H9 (cell line): ENCODE data around the gene DAB2IP. TPM values are rescaled to one million over a fixed set of nuclear protein-coding genes. Genes with fewer than 3 reads are reported as not detected.

Experiments used
- DNase-seq: peaks from one replicate; pipeline ENCODE4 v3.0.0-alpha.2; 2017
- H2AFZ ChIP-seq: one replicate; pipeline ENCODE4 v1.6.1; 2013; ENCODE audit warnings: mild to moderate bottlenecking, low read length, control low read depth, moderate library complexity
- H2AK5ac ChIP-seq: 2 replicates; pipeline ENCODE4 v1.6.1; 2013; ENCODE audit warnings: low read length, control low read depth, mixed read lengths; ENCODE audit not compliant: insufficient read length
- H2BK120ac ChIP-seq: one replicate; pipeline ENCODE4 v1.6.1; 2013; ENCODE audit warnings: low read depth, mild to moderate bottlenecking, low read length, control low read depth, inconsistent platforms; ENCODE audit not compliant: poor library complexity, severe bottlenecking
- H2BK12ac ChIP-seq: 2 replicates; pipeline ENCODE4 v1.6.1; 2013; ENCODE audit warnings: low read length, control low read depth, mixed read lengths, low read depth; ENCODE audit not compliant: insufficient read length
- H2BK15ac ChIP-seq: 2 replicates; pipeline ENCODE4 v1.6.1; 2013; ENCODE audit warnings: low read depth, low read length, control low read depth
- H2BK20ac ChIP-seq: one replicate; pipeline ENCODE4 v1.6.1; 2013; ENCODE audit warnings: low read depth, mild to moderate bottlenecking, low read length, control low read depth, inconsistent platforms; ENCODE audit not compliant: poor library complexity, severe bottlenecking
- H2BK5ac ChIP-seq: 2 replicates; pipeline ENCODE4 v1.6.1; 2013; ENCODE audit warnings: low read length, control low read depth, mixed read lengths; ENCODE audit not compliant: insufficient read length
- H3K14ac ChIP-seq: 2 replicates; pipeline ENCODE4 v1.6.1; 2013; ENCODE audit warnings: low read length, control low read depth; ENCODE audit not compliant: insufficient read depth
- H3K18ac ChIP-seq: 2 replicates; pipeline ENCODE4 v1.6.1; 2013; ENCODE audit warnings: low read depth, mild to moderate bottlenecking, mixed read lengths, low read length, control low read depth; ENCODE audit not compliant: insufficient read length
- H3K23ac ChIP-seq: 2 replicates; pipeline ENCODE4 v1.6.1; 2013; ENCODE audit warnings: low read length, control low read depth, mixed read lengths, low read depth; ENCODE audit not compliant: insufficient read length
- H3K23me2 ChIP-seq: 2 replicates; pipeline ENCODE4 v1.6.1; 2013; ENCODE audit warnings: low read depth, mild to moderate bottlenecking, mixed read lengths, low read length, control low read depth; ENCODE audit not compliant: insufficient read length, poor library complexity, severe bottlenecking
- H3K27ac ChIP-seq: 2 replicates; pipeline ENCODE4 v1.5.1; 2013; ENCODE audit warnings: low read length, control low read depth, mixed read lengths, low read depth; ENCODE audit not compliant: insufficient read length
- H3K27me3 ChIP-seq: 2 replicates; pipeline ENCODE4 v1.6.1; 2013; ENCODE audit warnings: low read length, control low read depth, inconsistent platforms; ENCODE audit not compliant: insufficient read depth
- H3K4ac ChIP-seq: 2 replicates; pipeline ENCODE4 v1.6.1; 2013; ENCODE audit warnings: low read depth, mild to moderate bottlenecking, control low read depth, inconsistent platforms, low read length, moderate library complexity
- H3K4me1 ChIP-seq: 2 replicates; pipeline ENCODE4 v1.6.1; 2013; ENCODE audit warnings: low read length, control low read depth, inconsistent platforms; ENCODE audit not compliant: insufficient read depth
- H3K4me2 ChIP-seq: 2 replicates; pipeline ENCODE4 v1.6.1; 2013; ENCODE audit warnings: low read length, control low read depth, mixed read lengths; ENCODE audit not compliant: insufficient read length, insufficient read depth
- H3K56ac ChIP-seq: 2 replicates; pipeline ENCODE4 v1.6.1; 2013; ENCODE audit warnings: low read depth, mild to moderate bottlenecking, mixed read lengths, low read length, control low read depth; ENCODE audit not compliant: insufficient read length
- H3K79me1 ChIP-seq: 2 replicates; pipeline ENCODE4 v1.6.1; 2013; ENCODE audit warnings: low read depth, mild to moderate bottlenecking, moderate library complexity, low read length, control low read depth, inconsistent platforms; ENCODE audit not compliant: insufficient read depth, poor library complexity, severe bottlenecking
- H3K79me2 ChIP-seq: 2 replicates; pipeline ENCODE4 v1.6.1; 2013; ENCODE audit warnings: low read length, control low read depth, inconsistent platforms; ENCODE audit not compliant: insufficient read depth
- H3K9ac ChIP-seq: 2 replicates; pipeline ENCODE4 v1.6.1; 2013; ENCODE audit warnings: low read length, control low read depth, mixed read lengths; ENCODE audit not compliant: insufficient read length; ENCODE audit errors: extremely low read depth
- H3K9me3 ChIP-seq: one replicate; pipeline ENCODE4 v1.6.1; 2013; ENCODE audit warnings: low read depth, low read length, inconsistent platforms; ENCODE audit not compliant: control insufficient read depth
- H3T11ph ChIP-seq: one replicate; pipeline ENCODE4 v1.6.1; 2013; ENCODE audit warnings: mild to moderate bottlenecking, low read length, control low read depth, inconsistent platforms
- H4K20me1 ChIP-seq: one replicate; pipeline ENCODE4 v1.6.1; 2013; ENCODE audit not compliant: control insufficient read depth, insufficient read length, insufficient read depth
- H4K5ac ChIP-seq: 2 replicates; pipeline ENCODE4 v1.6.1; 2013; ENCODE audit warnings: low read depth, mild to moderate bottlenecking, mixed read lengths, low read length, control low read depth; ENCODE audit not compliant: insufficient read length
- H4K8ac ChIP-seq: replicated peaks from 2 replicates; pipeline ENCODE4 v1.6.1; 2013; ENCODE audit warnings: low read length, control low read depth, mixed read lengths, low read depth; ENCODE audit not compliant: insufficient read length
- H4K91ac ChIP-seq: 2 replicates; pipeline ENCODE4 v1.6.1; 2013; ENCODE audit warnings: low read depth, mild to moderate bottlenecking, moderate library complexity, mixed read lengths, low read length, control low read depth; ENCODE audit not compliant: insufficient read length
- H3K27ac Mint-ChIP-seq, 3 experiments: 2 replicates in 2 of 3; 3 replicates in 1 of 3; pipeline ENCODE4 v1.8.0; 2020 to 2021; ENCODE audit warnings: mixed read lengths in 3 of 3, mild to moderate bottlenecking in 1 of 3, moderate library complexity in 1 of 3
- H3K27me3 Mint-ChIP-seq: 2 replicates; pipeline ENCODE4 v1.8.0; 2021; ENCODE audit warnings: low read depth, mild to moderate bottlenecking, moderate library complexity, mixed read lengths
- H3K36me3 Mint-ChIP-seq, 3 experiments: 2 replicates in 2 of 3; 3 replicates in 1 of 3; pipeline ENCODE4 v1.8.0; 2020 to 2021; ENCODE audit warnings: low read depth in 3 of 3, mixed read lengths in 3 of 3; ENCODE audit not compliant: insufficient read depth in 1 of 3
- H3K4me1 Mint-ChIP-seq, 2 experiments: 2 replicates each; pipeline ENCODE4 v1.8.0; 2020; ENCODE audit warnings: mixed read lengths in 2 of 2
- H3K4me3 Mint-ChIP-seq, 2 experiments: 2 replicates in 1 of 2; 3 replicates in 1 of 2; pipeline ENCODE4 v1.8.0; 2020 to 2021; ENCODE audit warnings: mild to moderate bottlenecking in 2 of 2, mixed read lengths in 2 of 2, moderate library complexity in 1 of 2
- H3K9me3 Mint-ChIP-seq, 2 experiments: 2 replicates in 1 of 2; 3 replicates in 1 of 2; pipeline ENCODE4 v1.8.0; 2020; ENCODE audit warnings: mild to moderate bottlenecking in 2 of 2, mixed read lengths in 2 of 2, moderate library complexity in 1 of 2
- CTCF ChIP-seq: fragments of 200-600 bp; sonication (generic); conservative IDR thresholded peaks from 3 replicates; pipeline ENCODE4 v1.8.0; 2021; ENCODE audit warnings: antibody characterized with exemption, mild to moderate bottlenecking
- WGBS: extraction: QIAGEN DNeasy Blood & Tissue Kit; methylation state at CpG from one replicate; pipeline ENCODE4 v1.1.7; 2013; ENCODE audit warnings: missing lambda C conversion rate, low lambda C conversion rate, mixed read lengths; ENCODE audit not compliant: insufficient read length; ENCODE audit errors: extremely low coverage; 5-methylcytosine and 5-hydroxymethylcytosine counted together
- total RNA-seq: library from RNA; stranded (reverse); gene quantifications from 2 replicates; pipeline ENCODE4 v1.2.1, GENCODE V29; 2021

The DAB2IP gene
- total RNA-seq, 1 experiment from 2014 or later, result 22.6 TPM

- Histone ChIP-seq H3K23me2 (no peaks in the 10 kb centered on the region), H2BK120ac (no peak overlapping the region), H3K4ac (no peak overlapping the region), H3K4me1 (peaks cover 2% of the 10 kb centered on the region; the same call in 1 of the 2 replicates), H3K56ac (no peak overlapping the region), H4K20me1 (no peaks in the 10 kb centered on the region), H3K18ac (no peak overlapping the region), H3K27me3 (no peaks in the 10 kb centered on the region), H3K79me1 (no peaks in the 10 kb centered on the region), H3K23ac (no peak overlapping the region), H4K8ac (no peak overlapping the region), H3T11ph (no peak overlapping the region), H3K79me2 (no peaks in the 10 kb centered on the region), H2BK20ac (no peak overlapping the region), H3K4me2 (no peak overlapping the region), H4K91ac (no peak overlapping the region), H3K9me3 (no peaks in the 10 kb centered on the region), H2BK15ac (no peak overlapping the region), H2AFZ (no peak overlapping the region), H2BK12ac (no peak overlapping the region), H2BK5ac (no peak overlapping the region), H3K27ac (no peak overlapping the region), H2AK5ac (no peak overlapping the region), H3K9ac (no peak overlapping the region), H3K14ac (no peak overlapping the region), H4K5ac (no peak overlapping the region)
- H3K9me3 Mint-ChIP-seq, result peaks cover 2 to 6% of the 10 kb centered on the region in 2 experiments; a peak in 2 of 5 replicates
- DNase-seq, result peak; percentile 28
- H3K4me3 Mint-ChIP-seq, result no peak overlapping the region
- peaks cover 40 to 56% of the 10 kb centered on the region in 2 experiments for H3K4me1 Mint-ChIP-seq
- H3K36me3 Mint-ChIP-seq, result peaks cover 3 to 9% (median 7%) of the 10 kb centered on the region in 3 experiments; a peak in 6 of 7 replicates
- WGBS, result no CpG with 5 or more reads among the region's 8 CpGs
- no peak for TF ChIP-seq CTCF
- H3K27ac Mint-ChIP-seq, result peak overlapping the region in 2 of 3 experiments; percentile 79 to 83; a peak in 1 of 7 replicates
- peaks cover 5% of the 10 kb centered on the region for H3K27me3 Mint-ChIP-seq
Observed at GRCh38 chr9:121786998-121787422, 135.6 kb downstream of the DAB2IP start.
